Prostate gland (tissue), 2 donors: ENCODE measurements around the gene DLGAP1. TPM values are rescaled to one million over a fixed set of nuclear protein-coding genes. Genes with fewer than 3 reads are reported as not detected.

ENCODE experiments used
- DNase-seq: peaks from one replicate; pipeline ENCODE4 v3.0.0-alpha.2; 2019; ENCODE audit warnings: low spot score
- H3K27ac ChIP-seq, 2 donors: fragments of 200-600 bp; sonication (generic); 2 replicates each; pipeline ENCODE4 v1.5.1; 2017 to 2019
- H3K27me3 ChIP-seq: fragments of 200-600 bp; sonication (generic); replicated peaks from 2 replicates; pipeline ENCODE4 v1.5.1; 2019; ENCODE audit not compliant: insufficient read depth
- H3K36me3 ChIP-seq, 2 donors: fragments of 200-600 bp; sonication (generic); 1 replicate in 1 of 2; 2 replicates in 1 of 2; pipeline versions ENCODE4 v1.5.1 to v1.8.1; 2017 to 2019
- H3K4me1 ChIP-seq: fragments of 200-600 bp; sonication (generic); replicated peaks from 2 replicates; pipeline ENCODE4 v1.5.1; 2019
- H3K4me3 ChIP-seq, 2 donors: fragments of 200-600 bp; sonication (generic); 2 replicates each; pipeline ENCODE4 v1.5.1; 2017 to 2019
- H3K9me3 ChIP-seq: fragments of 200-600 bp; sonication (generic); 2 replicates; pipeline ENCODE4 v1.5.1; 2017
- POLR2A ChIP-seq: fragments of 450-650 bp; IDR thresholded peaks from one replicate; pipeline ENCODE4 v1.6.1; 2016; ENCODE audit warnings: antibody characterized with exemption, mild to moderate bottlenecking
- POLR2AphosphoS5 ChIP-seq: sonication (generic); formaldehyde crosslinking; IDR thresholded peaks from one replicate; pipeline ENCODE4 v1.6.1; 2017; ENCODE audit warnings: antibody characterized with exemption
- WGBS: methylation state at CpG from one replicate; pipeline ENCODE4 v1.1.5; 2018; 5-methylcytosine and 5-hydroxymethylcytosine counted together
- intact Hi-C: fragments of 100-400 bp; cut with DNase I; formaldehyde crosslinking; loops from one replicate; pipeline ENCODE4 v1.14.2; 2022
- total RNA-seq, 2 donors: library from RNA; depleted of rRNA; stranded (reverse); fragments of >200 nt; gene quantifications; one replicate each; pipeline ENCODE4 v1.1.0, GENCODE V29; 2016
- TF ChIP-seq, protein P1 (sequence below), 4 experiments: fragments of 200-600 bp in 2 of 4; fragments of 450-650 bp in 2 of 4; sonication (generic) in 2 of 4; IDR thresholded peaks; 1 replicate in 3 of 4; 2 replicates in 1 of 4; pipeline ENCODE4 v1.5.1; 2016 to 2019; ENCODE audit warnings: antibody characterized with exemption in 4 of 4, mild to moderate bottlenecking in 2 of 4, moderate library complexity in 2 of 4

The DLGAP1 gene
- total RNA-seq, 2 donors from 2014 or later, result 42.2 to 66.7 TPM

GRCh38 chr18:3985020-3985419, 470.1 kb downstream of the DLGAP1 start:
- no peaks in the 10 kb centered on the region for H3K36me3 ChIP-seq
- H3K9me3 ChIP-seq, result no peaks in the 10 kb centered on the region
- H3K27me3 ChIP-seq, result no peaks in the 10 kb centered on the region
- TF ChIP-seq, protein P1, sequence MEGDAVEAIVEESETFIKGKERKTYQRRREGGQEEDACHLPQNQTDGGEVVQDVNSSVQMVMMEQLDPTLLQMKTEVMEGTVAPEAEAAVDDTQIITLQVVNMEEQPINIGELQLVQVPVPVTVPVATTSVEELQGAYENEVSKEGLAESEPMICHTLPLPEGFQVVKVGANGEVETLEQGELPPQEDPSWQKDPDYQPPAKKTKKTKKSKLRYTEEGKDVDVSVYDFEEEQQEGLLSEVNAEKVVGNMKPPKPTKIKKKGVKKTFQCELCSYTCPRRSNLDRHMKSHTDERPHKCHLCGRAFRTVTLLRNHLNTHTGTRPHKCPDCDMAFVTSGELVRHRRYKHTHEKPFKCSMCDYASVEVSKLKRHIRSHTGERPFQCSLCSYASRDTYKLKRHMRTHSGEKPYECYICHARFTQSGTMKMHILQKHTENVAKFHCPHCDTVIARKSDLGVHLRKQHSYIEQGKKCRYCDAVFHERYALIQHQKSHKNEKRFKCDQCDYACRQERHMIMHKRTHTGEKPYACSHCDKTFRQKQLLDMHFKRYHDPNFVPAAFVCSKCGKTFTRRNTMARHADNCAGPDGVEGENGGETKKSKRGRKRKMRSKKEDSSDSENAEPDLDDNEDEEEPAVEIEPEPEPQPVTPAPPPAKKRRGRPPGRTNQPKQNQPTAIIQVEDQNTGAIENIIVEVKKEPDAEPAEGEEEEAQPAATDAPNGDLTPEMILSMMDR (IDR thresholded peaks at IDR 0.05), result no peak
- TF ChIP-seq POLR2AphosphoS5 (no peak), POLR2A (no peak)
- intact Hi-C loops, result loop anchor here (10.0 kb wide), 1 partner anchor 110 kb away; no protein-coding TSS in a partner anchor
- DNase-seq, result no peak
- no peak overlapping the region for H3K27ac ChIP-seq
- no peak overlapping the region for H3K4me3 ChIP-seq
- H3K4me1 ChIP-seq, result no peaks in the 10 kb centered on the region

DNA sequence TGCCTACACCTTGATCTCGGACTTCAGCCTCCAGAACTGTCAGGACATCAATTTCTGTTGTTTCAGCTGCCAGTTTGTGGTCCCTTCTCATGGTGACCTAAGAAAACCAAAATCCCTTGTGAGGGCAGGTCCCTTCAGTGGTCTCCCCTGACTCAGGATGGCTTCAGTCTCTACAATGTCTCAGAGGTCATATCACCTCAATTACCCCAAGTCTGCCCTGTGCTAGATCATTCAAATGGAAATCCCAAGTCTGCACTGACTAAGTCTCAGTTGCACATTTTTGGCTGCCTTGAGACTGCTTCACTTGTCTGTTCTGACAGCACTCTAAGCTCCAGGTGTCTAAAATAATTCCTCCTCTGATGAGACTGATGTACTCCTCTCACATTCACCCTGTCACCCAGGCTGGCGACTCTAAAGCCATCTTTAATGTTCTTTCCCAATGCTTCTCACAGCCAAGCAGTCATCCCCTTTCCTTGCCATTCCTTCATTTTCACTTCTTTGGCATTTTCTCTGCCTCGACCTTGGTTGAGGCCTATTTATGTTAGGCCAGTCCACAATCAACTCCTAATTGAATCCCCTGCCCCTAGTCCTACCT, 470.8 kb downstream of the DLGAP1 start:
- no peak for TF ChIP-seq POLR2AphosphoS5
- TF ChIP-seq POLR2A, result no peak
- TF ChIP-seq, protein P1 (IDR thresholded peaks at IDR 0.05), result no peak
- intact Hi-C loops, result loop anchor here (10.0 kb wide), 1 partner anchor 109 kb away; no protein-coding TSS in a partner anchor
- H3K27ac ChIP-seq, result no peak overlapping the region
- no peaks in the 10 kb centered on the region for H3K9me3 ChIP-seq
- no peaks in the 10 kb centered on the region for H3K36me3 ChIP-seq
- H3K4me3 ChIP-seq, result no peak overlapping the region
- no peaks in the 10 kb centered on the region for H3K4me1 ChIP-seq
- no peak for DNase-seq
- H3K27me3 ChIP-seq, result no peaks in the 10 kb centered on the region
- WGBS, result 79% methylated on average over 3 of the region's 3 CpGs

- no peak overlapping the region for H3K27ac ChIP-seq
- intact Hi-C loops, result loop anchor here (10.0 kb wide), 1 partner anchor 109 kb away; no protein-coding TSS in a partner anchor
- H3K9me3 ChIP-seq, result no peaks in the 10 kb centered on the region
- H3K4me3 ChIP-seq, result no peak overlapping the region
- TF ChIP-seq POLR2A (no peak), POLR2AphosphoS5 (no peak)
- TF ChIP-seq, protein P1 (IDR thresholded peaks at IDR 0.05), result no peak
- no peak for DNase-seq
- no peaks in the 10 kb centered on the region for H3K4me1 ChIP-seq
- H3K36me3 ChIP-seq, result no peaks in the 10 kb centered on the region
- 14% methylated on average over 5 of the region's 5 CpGs for WGBS
- no peaks in the 10 kb centered on the region for H3K27me3 ChIP-seq
These were observed 471.6 kb downstream of the DLGAP1 start for GRCh38 chr18:3983351-3983969.

DNA sequence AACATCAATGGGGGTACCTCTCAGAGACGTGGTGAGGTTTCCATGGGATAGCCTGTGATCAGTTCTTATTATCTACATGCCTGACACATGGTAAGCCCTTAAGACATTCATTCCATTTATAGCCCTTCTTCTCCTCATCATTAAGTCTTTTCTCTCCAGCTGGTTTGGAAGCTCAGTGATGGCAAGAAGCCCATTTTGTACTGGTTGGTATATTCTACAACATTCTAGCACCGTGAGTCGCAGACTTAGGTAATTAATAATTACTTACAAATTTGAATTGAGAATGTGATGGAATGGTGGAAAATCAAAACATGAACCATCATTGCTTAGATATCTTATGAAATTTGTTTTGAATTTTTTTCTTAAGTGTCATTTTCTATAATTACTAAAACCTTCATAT, 472.6 kb downstream of the DLGAP1 start:
- intact Hi-C loops, result loop anchor here (10.0 kb wide), 1 partner anchor 108 kb away; no protein-coding TSS in a partner anchor
- Histone ChIP-seq H3K27ac (no peak overlapping the region), H3K27me3 (no peaks in the 10 kb centered on the region), H3K9me3 (no peaks in the 10 kb centered on the region), H3K4me1 (no peaks in the 10 kb centered on the region), H3K4me3 (no peak overlapping the region), H3K36me3 (no peaks in the 10 kb centered on the region)
- TF ChIP-seq, protein P1 (IDR thresholded peaks at IDR 0.05), result no peak
- TF ChIP-seq POLR2AphosphoS5 (no peak), POLR2A (no peak)
- WGBS, result 89% methylated on average over 3 of the region's 3 CpGs
- DNase-seq, result no peak

GRCh38 chr18:3979024-3979423, 476.1 kb downstream of the DLGAP1 start:
- Histone ChIP-seq H3K4me3 (no peak overlapping the region), H3K4me1 (no peaks in the 10 kb centered on the region), H3K9me3 (no peaks in the 10 kb centered on the region), H3K27me3 (no peaks in the 10 kb centered on the region), H3K27ac (no peak overlapping the region), H3K36me3 (no peaks in the 10 kb centered on the region)
- no peak for DNase-seq
- 97% methylated on average over 4 of the region's 4 CpGs for WGBS
- TF ChIP-seq POLR2A (no peak), POLR2AphosphoS5 (no peak)
- TF ChIP-seq, protein P1 (IDR thresholded peaks at IDR 0.05), result no peak
- intact Hi-C loops, result no loop called here
